GM21515 (cell line): ENCODE measurements around the gene HIP1R.

Experiments
- ATAC-seq: cut with Tn5 transposase; IDR thresholded peaks from one replicate; pipeline ENCODE4 v1.9.1; 2021; ENCODE audit not compliant: unreplicated experiment

HIP1R gene

DNA sequence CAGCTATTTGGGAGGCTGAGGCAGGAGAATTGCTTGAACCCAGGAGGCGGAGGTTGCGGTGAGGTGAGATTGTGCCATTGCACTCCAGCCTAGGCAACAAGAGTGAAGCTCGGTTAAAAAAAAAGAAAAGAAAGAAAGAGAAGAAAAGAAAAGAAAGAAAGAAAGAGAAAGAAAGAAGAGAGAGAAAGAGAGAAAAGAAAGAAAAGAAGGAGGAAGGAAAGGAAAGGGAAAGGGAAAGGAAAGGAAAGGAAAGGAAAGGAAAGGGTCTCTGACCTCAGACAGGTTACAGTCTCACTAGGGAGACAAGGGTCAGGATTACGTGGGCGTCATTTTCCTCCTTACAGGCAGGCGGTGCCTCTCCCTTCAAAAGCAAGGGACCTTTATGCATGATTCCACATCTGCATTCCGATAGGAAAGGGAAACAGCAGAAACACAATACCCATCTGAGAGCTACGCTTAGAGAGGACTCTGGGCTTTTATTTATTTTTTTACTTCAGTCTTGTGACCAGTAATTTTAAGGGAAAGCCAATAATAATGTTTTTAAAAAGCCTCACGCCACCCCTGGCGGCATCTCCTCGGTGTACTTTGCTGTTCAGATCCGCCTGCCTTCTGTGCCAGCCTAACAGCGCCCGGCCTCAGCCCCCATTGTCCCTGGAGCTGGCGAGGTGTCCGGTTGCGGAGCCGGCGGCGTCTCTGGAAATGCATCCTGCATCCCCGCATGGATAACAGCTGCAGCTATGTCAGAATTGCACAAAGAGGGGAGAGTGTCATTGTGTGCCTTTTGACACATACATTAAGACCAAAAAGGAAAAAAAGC, 945 bp upstream of the HIP1R start:
- no peak for ATAC-seq

DNA sequence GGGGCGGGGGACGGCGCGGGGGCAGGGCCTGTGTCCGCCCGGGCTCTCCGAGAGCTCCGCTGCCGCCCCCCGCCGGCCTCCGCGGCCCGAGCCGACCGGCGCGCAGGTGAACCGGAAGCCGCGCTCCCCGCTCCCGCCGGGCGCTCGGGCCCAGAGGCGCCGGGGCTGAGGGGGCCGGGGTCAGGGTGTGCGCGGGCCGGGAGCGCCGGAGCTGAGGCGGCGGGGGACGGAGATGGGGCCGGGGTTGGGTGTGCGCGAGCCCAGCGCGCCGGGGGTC, 431 bp downstream of the HIP1R start:
- no peak for ATAC-seq

DNA sequence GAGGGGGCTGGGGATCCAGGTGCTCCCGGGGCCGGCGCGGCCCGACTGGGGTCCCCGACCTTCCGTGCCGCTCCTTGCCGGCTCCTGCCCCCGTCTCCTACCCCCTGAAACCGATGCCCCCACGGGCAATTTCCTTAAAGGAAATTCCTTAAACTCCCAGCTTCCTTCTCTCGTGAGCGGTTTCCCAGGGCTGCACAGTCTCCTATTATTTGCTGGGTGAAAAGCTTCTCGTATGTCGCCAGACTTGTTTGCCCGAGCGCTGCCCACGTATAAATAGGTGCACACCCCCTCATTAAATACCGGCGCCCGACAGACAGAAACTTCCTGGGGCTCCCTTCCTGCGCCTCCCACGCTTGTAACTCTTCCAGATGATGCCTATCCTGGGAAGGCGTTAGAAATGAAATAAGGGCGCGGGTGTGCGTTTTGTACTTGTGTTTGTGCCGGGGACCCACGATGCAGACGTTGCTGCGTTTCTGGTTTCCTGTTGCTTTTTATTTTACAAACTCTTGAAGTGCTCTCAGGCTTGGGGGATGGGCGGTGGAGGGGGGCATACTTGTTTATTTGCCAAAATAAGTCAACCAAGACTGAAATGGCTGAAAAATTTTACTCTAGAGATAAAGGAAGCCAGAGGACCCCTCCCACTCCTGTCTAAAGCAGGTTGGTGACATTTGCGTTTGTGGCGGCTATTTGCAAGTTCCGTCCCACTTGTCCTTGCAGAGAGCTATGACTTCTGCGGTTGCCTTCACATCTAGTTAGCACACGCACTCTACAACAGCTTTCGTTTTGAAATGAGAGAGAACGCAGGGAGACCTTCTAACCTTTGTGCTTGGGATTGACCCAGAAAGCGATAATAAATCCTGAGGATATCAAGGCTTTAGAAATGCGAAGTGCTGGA, 1.0 kb downstream of the HIP1R start:
- no peak for ATAC-seq

DNA sequence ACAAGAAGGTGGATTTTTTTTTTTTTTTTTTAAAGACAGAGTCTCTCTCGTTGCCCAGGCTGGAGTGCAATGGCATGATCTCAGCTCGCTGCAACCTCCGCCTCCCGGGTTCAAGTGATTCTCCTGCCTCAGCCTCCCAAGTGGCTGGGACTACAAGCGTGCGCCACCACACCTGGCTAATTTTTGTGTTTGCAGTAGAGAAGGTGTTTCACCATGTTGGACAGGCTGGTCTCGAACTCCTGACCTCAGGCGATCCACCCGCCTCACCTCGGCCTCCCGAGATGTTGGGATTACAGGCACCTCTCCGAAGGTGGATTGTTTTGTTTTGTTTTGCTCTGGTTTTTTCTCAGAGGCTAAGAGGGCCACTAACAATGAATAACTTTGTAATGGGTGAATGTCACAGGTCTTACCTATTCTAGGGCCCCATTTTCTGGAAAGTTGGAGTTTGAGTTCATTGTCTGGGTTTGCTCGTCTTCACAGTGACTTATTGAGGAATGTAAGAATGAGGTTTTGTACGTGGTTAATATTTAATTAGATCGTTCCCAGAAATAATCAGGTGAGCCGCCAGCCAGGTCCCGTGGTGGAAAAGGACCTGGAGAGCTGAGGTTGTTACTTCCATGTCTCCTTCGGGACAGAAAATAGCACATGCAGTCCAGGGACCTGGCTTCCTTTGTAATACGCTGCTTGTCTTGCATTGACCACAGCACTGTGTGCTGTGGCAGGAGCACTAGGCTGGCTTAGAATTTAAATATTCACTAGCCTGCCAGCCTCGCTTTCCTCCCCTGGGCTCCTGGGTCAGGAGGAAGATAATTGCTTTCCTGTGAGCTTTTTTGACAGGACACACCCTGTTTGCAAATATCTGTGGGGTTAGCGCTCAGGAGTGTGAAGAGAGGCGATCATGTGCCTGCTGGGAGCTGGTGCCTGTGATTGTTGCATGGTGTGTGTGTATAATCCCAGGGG, 2.3 kb downstream of the HIP1R start:
- no peak for ATAC-seq

DNA sequence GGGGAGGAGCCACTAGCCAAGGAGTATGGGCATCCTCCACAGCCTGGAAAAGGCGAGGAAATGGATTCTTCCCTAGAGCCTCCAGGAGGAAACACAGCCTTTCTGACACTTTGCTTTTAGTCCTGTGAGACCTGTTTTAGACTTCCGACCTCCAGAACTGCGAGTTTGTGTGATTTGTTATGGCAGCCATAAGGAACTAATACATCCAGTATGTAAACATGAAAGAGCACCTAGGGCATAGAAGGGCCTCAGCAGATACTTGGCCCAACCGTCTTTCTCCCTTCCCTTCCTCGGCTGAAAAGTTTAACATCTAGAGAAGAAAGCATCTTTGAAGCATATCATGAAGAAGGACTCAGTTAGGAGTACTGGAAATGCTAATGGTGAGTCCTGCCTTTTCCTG, 3.6 kb downstream of the HIP1R start:
- ATAC-seq, result no peak

DNA sequence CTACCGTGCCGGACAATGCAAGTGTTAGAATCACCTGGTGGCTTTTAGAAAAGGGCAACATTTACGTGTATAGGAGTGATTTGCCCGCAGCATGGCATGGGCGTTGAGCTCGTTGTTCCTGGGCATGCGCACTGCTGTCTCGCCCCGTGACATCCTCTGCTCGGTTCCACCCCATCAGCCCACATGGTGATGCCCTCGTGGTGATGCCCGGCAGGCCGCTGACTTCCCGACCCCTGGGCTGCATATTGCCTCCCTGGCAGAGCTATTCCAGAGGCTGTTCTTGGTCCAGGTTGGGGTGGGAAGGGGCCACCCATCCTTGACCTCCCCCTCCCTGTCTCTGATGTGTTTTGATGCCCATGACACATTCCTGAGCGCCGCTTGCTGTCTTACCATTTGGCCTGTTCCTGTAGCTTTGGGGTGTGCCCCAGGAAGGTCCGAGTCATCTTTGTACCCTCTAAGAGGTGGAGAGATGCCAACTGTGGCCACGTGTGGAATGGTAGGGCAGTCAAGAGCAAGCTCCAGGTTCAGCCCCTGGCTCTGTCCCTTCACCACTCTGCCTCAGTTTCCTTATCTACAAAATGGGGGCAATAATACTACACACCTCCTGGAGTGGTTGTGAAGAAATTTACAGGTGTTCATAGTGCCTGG, 4.8 kb downstream of the HIP1R start:
- no peak for ATAC-seq

DNA sequence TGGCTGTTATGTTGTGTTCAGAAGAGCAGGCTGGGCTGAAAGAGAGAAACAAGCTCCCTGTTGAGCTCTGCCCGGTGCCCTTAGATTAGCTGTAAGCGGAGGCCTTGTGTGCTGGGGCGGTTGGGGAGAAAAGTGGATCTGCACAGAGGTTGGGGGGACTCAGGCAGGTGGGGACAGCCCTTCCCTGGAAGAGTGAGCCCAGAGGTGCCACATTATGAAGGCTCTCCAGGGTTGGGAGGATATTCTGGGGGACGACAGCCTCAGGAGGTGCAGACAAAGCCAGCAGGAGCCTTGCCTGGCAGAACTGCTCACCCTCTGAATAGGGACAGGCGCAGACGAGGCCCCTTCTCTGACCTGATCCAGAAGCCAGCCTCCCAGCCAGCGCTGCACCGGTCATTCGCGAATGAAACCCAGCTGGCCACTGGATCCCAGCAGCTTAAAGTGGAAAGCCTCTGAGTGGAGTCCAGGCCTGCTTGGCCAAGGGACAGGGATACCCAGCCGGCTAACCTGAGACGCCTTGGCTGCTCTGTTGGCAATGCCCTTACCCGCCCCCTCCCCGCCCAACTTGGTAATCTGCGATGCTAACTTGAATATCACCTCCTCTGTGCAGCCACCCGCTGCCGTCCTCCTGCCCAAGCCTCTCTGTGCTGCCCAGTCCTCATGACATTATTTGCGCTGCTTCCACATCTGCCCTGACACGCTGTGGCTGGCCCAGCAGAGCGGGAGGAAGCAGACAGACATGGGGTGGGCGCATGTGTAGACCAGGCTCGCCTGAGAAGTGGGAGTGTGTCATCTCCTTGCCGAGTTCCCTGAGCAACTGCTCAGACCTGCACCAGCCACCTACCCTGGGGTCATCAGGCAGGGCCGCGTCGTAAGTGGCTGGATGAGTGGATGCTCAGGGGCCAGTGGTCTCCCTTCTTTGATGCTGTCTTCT, 5.6 kb downstream of the HIP1R start:
- ATAC-seq, result no peak

DNA sequence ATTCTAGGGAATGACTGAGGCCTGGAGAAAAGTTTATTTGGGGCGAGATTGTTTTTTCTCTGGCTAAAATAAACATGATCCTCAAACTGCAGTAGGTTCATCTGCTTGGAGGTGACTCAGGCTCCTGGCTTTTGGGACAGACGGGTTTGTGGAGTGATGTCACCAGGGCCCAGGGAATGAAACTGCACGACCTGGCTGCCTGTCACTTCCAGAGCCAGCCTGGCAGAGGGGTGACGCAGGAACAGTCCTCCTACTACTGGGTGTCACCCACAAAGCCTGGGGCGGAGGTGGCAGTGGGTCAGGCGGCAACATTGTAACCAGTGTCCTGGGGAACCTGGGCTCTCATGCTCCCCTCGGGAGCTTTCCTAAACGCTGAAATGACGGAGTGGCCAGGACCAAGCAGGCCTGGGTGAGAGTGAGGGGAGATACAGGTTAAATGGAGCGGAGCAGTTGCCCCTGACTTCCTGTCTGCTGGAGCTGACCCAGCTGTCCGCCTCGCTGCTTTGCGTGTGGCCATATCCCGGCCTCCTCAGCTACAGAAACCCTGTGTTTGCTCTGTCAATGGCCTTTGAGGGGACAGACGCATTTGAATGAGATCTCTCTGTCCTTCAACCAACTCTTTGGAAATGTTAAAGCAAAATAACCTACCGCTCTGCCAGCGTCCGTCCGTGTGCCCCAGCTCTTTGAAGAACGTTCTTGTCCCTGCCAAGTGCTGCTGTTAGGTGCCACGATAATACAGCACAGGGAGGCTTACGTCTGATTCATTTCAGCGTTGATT, 6.5 kb downstream of the HIP1R start:
- ATAC-seq, result no peak

DNA sequence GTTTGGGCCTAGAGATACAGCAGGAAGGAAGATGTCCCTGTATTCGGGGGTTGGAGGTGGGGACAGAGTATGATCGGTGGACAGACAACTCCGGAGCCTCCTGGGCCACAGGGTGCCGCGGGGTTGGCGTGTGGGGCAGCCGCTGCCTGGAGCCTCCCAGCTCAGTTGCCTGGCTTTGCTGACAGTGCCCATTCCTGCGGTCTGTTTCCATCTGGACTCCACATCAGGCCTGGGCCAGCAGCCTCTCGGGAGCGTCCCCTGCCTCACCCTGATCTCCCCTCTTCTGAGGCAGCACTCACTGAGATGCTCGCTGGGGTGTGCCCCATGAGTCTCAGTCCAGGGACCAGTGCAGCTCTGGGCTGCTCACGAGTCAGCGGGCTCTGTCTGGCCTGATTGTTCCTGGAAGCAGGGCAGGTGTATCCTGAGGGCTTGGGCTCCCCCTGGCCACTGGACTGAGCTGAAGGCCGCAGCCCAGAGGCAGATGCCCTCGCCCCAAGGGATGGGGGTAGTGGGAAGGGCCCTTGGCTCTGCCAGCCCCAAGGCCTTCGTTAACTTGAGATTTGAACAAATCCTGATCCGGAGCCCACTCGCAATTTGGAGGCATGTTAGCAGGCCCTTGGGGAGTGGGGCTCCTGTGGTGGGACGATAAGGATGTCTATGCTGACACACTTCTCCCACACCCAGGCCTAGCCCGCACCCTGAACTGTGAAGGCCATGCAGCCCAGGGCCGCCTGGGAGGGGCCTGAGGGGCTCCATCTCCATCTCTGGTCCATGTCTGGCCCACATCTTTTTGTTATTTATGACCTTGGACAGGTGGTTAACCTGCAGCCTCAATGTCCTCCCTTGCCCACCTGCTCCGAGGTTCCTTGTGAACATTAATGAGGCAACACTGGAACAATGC, 7.5 kb downstream of the HIP1R start:
- ATAC-seq, result no peak

DNA sequence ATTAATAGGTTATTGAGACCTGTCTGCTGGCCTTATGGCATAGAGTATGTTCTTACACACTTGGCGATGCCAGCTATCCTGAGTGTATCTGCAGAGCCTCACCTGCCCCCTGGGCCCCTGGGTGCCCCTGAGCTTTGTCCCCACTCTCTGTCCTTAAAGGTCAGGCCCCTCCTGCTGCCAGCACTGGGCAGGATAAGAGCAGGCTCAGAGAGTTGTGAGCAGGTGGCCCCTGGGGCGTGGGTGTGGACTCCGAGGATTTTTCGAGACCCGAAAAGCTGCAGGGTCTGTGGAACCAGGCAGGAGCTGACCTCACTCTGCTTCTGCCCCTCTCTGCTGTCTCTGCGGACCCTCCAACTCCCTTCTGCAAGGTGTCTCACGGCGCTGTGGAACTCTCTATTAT, 8.2 kb downstream of the HIP1R start:
- ATAC-seq, result no peak

DNA sequence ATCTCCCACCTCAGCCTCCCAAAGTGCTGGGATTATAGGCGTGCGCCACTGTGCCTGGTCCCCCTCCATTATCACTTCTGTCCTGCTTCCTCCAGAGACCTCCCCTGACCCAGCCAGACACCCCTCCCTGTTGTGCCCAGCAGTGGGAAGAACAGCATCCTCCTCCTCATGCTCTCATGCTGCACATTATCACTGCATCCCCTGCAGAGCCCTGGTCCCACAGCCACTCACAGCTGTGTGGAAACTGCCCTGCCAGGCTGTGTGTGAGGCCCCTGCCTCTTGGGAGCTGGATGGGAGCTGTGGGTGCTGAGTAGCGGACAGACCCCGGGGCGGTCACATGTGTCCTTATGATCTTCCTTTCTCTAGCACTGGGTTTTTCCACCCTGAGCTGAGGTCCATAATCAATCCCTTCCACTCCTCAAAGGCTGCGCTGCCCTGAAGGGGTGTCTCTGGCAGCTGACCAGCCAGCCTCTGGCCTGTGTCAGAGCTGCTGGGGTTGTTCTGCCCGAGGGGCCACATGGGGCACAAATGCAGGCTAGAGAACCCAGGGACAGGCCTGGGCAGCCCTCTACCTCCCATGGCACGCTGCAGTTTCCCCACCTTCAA, 9.2 kb downstream of the HIP1R start:
- no peak for ATAC-seq

DNA sequence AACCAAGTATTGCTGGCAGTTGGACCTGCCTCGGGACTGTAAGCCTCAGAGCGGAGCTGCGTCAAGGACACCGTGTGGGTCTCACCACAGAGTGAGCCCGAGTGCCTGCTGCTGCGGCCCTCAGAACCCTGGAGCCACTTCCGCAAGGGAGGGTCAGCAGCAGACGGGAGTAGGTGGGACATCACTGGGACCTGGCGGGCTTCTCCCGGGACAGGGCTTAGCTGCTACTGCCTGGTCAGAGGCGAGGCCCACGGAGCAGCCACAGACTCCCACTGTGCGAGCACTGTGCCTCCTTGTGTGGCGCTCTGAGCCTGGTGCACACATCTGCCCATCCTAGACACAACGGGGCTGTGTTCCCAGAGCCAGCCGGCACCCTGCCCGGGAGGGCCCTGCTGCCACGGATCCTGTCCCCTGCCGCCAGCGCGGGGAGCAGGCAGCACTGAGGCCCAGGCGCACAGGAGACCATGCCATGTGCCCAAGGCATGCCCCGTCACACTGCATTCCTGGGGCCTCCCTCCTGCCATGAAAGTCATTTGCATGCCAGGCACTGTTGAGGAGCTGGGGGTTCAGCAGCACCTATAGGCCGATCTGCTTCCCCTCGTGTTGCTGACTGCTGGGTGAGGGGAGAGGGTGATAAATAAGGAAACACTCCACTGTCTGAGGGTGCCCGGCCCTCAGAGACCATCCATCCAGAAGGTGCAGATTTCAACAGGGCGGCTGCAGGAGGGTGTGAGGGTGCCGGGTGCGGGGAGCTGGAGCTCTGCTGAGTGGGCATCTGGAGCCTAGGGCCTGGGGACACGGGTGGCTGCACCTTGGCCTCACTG, 10.0 kb downstream of the HIP1R start:
- no peak for ATAC-seq

DNA sequence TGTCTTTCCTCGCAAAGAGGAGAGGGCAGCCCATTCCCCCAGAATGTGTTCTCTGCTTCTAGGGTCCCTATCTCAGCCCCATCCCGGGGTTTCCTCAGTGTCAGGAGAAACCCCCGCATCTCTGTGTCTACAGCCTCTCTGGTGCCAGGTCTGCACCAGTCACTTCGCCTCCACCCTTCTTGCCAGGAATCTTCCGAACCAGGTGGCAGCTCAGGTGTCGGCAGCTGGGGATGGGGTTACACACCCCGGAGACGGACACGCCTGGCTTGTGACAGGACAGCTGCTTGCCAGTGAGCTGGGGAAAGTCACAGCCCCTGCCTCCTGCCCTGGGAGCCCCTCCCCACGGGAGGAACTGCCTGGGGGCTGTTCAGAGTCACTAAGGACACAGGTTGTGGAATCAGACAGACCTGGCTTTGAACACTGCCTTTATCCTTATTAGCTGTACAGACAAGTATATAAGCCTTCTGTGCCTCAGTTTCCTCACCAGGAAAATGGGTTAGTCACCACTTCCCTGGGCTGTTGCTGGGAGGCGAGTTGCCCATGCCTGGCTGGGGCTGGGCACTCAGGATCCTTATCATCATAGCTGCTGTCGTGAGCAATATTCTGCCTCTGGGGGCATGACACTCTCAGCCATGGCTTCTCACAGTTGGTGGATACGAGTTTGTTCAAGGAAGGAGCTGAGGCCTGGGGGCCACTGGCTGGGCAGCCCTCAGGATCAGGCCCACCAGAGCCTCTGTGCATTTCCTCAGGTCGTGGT, 10.8 kb downstream of the HIP1R start:
- no peak for ATAC-seq

DNA sequence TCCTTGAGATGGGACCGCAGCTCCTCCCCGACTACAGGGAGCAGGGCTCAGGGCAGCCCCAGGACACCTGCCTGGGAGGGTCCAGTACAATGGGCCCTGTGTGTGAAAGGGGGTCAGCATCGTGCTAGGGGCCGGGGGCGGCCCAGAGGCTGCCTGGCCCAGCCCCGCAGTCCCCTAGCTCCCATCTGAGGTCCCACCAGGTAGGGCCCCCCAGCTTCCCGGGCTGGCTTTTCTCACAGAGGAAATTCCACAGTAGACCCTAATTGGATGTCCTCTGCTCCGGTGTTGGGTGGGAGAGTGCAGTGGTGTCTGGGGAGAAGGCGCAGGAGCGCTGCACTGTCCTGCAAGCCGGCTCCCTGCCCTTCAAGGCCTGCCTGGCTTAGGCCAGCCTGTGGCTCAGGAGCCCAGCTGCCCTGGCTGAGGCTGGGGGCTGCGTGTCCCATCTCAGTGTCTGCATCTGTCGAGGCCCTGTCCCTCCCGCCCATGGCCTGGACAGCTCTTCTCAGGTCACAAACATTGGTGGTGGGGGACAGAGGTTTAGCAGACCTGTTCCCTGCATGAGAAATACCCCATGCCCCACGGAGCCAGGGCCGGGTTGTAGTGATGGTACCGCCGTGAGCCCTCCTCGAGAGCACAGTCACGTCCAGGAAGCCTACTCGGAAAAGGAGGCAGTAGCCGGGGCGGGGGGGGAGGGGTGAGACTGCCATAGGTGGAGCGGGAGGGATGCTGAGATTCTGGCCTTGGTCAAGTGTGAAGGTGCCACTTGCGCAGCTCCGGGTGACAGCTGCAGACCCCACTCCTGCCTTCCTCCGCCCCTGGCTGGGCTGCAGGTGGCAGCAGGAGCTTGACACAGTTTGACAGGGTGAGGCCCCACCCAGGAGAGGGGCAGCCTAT, 11.6 kb downstream of the HIP1R start:
- ATAC-seq, result no peak

DNA sequence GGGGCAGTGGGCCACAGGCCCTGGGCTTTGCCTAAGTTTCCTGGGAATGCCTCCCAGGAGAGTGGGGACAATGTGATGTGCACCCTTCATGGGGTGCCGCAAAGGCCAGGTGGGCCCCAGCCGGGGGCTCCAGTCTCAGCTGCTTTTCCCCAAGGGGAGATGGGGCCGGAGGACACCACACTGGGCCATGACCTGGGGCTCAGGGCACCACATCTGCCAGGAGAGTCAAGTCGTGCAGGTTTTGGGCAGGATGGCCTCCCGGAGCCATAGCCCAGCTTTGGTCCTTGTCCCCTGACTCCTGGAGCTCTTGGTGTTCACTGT, 12.2 kb downstream of the HIP1R start:
- no peak for ATAC-seq
